A549 (cell line): ENCODE results near the gene CD9. TPM values are rescaled to one million over a fixed set of nuclear protein-coding genes. Genes with fewer than 3 reads are reported as not detected.

ENCODE experiments used
- ATAC-seq, 2 experiments: fragments of 200-7000 bp in 1 of 2; fragments of >200 bp in 1 of 2; cut with Nextera tagmentation in 1 of 2; cut with Tn5 transposase in 1 of 2; 3 replicates each; pipeline versions ENCODE4 v1.8.0 to v1.9.1; 2018 to 2020; ENCODE audit warnings: mild to moderate bottlenecking in 1 of 2, moderate library complexity in 1 of 2
- CTCF ChIA-PET: fragments of 300-600 bp; sonication (Branson Sonifier 250); formaldehyde crosslinking; extraction: SDS; loops from one replicate; lab custom pipeline; 2021; ENCODE audit warnings: antibody characterized with exemption, inconsistent platforms; lab: Yijun Ruan, JAX
- POLR2A ChIA-PET: fragments of 350-600 bp; formaldehyde crosslinking; extraction: SDS; loops from one replicate; lab custom pipeline; 2021; ENCODE audit warnings: antibody characterized with exemption, inconsistent platforms; lab: Yijun Ruan, JAX
- DNase-seq, 2 experiments: peaks; one replicate each; pipeline versions ENCODE4 v3.0.0 to v3.0.0-alpha.2; 2011 to 2016; ENCODE audit warnings: low read depth in 1 of 2, low spot score in 1 of 2
- FAIRE-seq: peaks from 2 replicates; lab custom pipeline; 2011; peaks lifted over from hg19 to GRCh38; lab: Jason Lieb, UNC
- H3K27ac ChIP-seq, 2 experiments: fragments of >200 bp; sonication (Bioruptor Twin); formaldehyde crosslinking; 3 replicates each; pipeline ENCODE4 v1.5.1; 2016 to 2017
- H3K4me1 ChIP-seq: fragments of >200 bp; sonication (Bioruptor Twin); formaldehyde crosslinking; 3 replicates; pipeline ENCODE4 v1.6.1; 2016
- H3K4me2 ChIP-seq: fragments of >200 bp; sonication (Bioruptor Twin); formaldehyde crosslinking; 3 replicates; pipeline ENCODE4 v1.6.1; 2016
- H3K4me3 ChIP-seq: fragments of >200 bp; sonication (Bioruptor Twin); formaldehyde crosslinking; 3 replicates; pipeline ENCODE4 v1.5.1; 2016
- H3K9me3 ChIP-seq: fragments of >200 bp; sonication (Bioruptor Twin); formaldehyde crosslinking; 3 replicates; pipeline ENCODE4 v1.6.1; 2016
- BHLHE40 ChIP-seq: IDR thresholded peaks from 2 replicates; pipeline ENCODE4 v1.6.1; 2012; ENCODE audit warnings: low read depth, low read length, inconsistent platforms
- CBX8 ChIP-seq: fragments of 200-600 bp; sonication (generic); IDR thresholded peaks from 2 replicates; pipeline ENCODE4 v1.6.1; 2016
- CHD2 ChIP-seq: fragments of 150-350 bp; IDR thresholded peaks from 2 replicates; pipeline ENCODE4 v1.6.1; 2014; ENCODE audit warnings: low read length; ENCODE audit not compliant: partially characterized antibody
- FOSB ChIP-seq: fragments of 250-450 bp; sonication (Bioruptor Pico); IDR thresholded peaks from 2 replicates; pipeline ENCODE4 v1.5.0; 2020; ENCODE audit warnings: mild to moderate bottlenecking, moderate library complexity
- HOXA7 ChIP-seq: fragments of 250-450 bp; sonication (Bioruptor Pico); IDR thresholded peaks from 2 replicates; pipeline ENCODE4 v1.5.0; 2020; ENCODE audit warnings: mild to moderate bottlenecking, moderate library complexity
- HOXB13 ChIP-seq: fragments of 250-450 bp; sonication (Bioruptor Pico); IDR thresholded peaks from 2 replicates; pipeline ENCODE4 v1.5.0; 2020; ENCODE audit warnings: low read depth, mild to moderate bottlenecking, moderate library complexity
- MAZ ChIP-seq: fragments of 150-350 bp; IDR thresholded peaks from 2 replicates; pipeline ENCODE4 v1.6.1; 2014; ENCODE audit warnings: antibody characterized with exemption, low read depth, low read length, borderline replicate concordance
- PHF8 ChIP-seq: fragments of 200-600 bp; sonication (generic); IDR thresholded peaks from 2 replicates; pipeline ENCODE4 v1.6.1; 2016; ENCODE audit warnings: low read depth, mild to moderate bottlenecking, antibody characterized with exemption, moderate library complexity, borderline replicate concordance
- POLR2A ChIP-seq: IDR thresholded peaks from 2 replicates; pipeline ENCODE4 v1.6.1; 2012; ENCODE audit warnings: mild to moderate bottlenecking, low read length
- POLR2AphosphoS2 ChIP-seq: conservative IDR thresholded peaks from 2 replicates; pipeline ENCODE4 v1.6.1; 2012; ENCODE audit warnings: low read length, improper control_type of control experiment, inconsistent platforms
- RAD21 ChIP-seq, 2 experiments: fragments of >200 bp in 1 of 2; sonication (Bioruptor Twin) in 1 of 2; formaldehyde crosslinking in 1 of 2; IDR thresholded peaks in 1 of 2; conservative IDR thresholded peaks in 1 of 2; 2 replicates in 1 of 2; 3 replicates in 1 of 2; pipeline ENCODE4 v1.6.1; 2012 to 2018; ENCODE audit warnings: inconsistent platforms in 1 of 2
- RARB ChIP-seq: fragments of 250-450 bp; sonication (Bioruptor Pico); IDR thresholded peaks from 2 replicates; pipeline ENCODE4 v1.8.0; 2021; ENCODE audit warnings: mild to moderate bottlenecking, moderate library complexity
- RCOR1 ChIP-seq: fragments of 150-350 bp; IDR thresholded peaks from 2 replicates; pipeline ENCODE4 v1.6.1; 2014; ENCODE audit warnings: antibody characterized with exemption, low read length, low read depth
- SMC3 ChIP-seq: fragments of >200 bp; sonication (Bioruptor Twin); formaldehyde crosslinking; IDR thresholded peaks from 3 replicates; pipeline ENCODE4 v1.6.1; 2018; ENCODE audit warnings: inconsistent platforms
- TFCP2L1 ChIP-seq: fragments of 250-450 bp; sonication (Bioruptor Pico); IDR thresholded peaks from 2 replicates; pipeline ENCODE4 v1.5.0; 2021; ENCODE audit warnings: mild to moderate bottlenecking
- WGBS: methylation state at CpG from one replicate; pipeline ENCODE4 v1.1.6; 2017; ENCODE audit errors: missing lambda C conversion rate; 5-methylcytosine and 5-hydroxymethylcytosine counted together
- polyA plus RNA-seq, 4 experiments: library from polyadenylated mRNA; depleted of rRNA in 3 of 4; stranded (reverse); fragments of >200 nt; fragmentation: RNase III in 1 of 4; extraction: RNeasy Plus Mini Kit Qiagen cat#74134 plus additional on column Dnase treatment in 1 of 4; gene quantifications; 2 replicates in 3 of 4; 3 replicates in 1 of 4; pipeline ENCODE4 v1.2.3, GENCODE V29; 2011 to 2017
- TF ChIP-seq, protein P1 (sequence below): fragments of 250-450 bp; sonication (Bioruptor Pico); IDR thresholded peaks from 2 replicates; pipeline ENCODE4 v1.5.0; 2020; ENCODE audit warnings: low read depth, mild to moderate bottlenecking, moderate library complexity
- TF ChIP-seq, protein P2 (sequence below): fragments of >200 bp; sonication (Bioruptor Twin); formaldehyde crosslinking; IDR thresholded peaks from 3 replicates; pipeline ENCODE4 v1.5.1; 2016
- TF ChIP-seq, protein P3 (sequence below): fragments of 450-650 bp; IDR thresholded peaks from 2 replicates; pipeline ENCODE4 v1.6.1; 2014; ENCODE audit warnings: antibody characterized with exemption
- TF ChIP-seq, protein P4 (sequence below): IDR thresholded peaks from 2 replicates; pipeline ENCODE4 v1.6.1; 2012

CD9 gene
- polyA plus RNA-seq, 2 of the 4 experiments (the other 2 are of a cell fraction): 116 to 185 TPM

DNA sequence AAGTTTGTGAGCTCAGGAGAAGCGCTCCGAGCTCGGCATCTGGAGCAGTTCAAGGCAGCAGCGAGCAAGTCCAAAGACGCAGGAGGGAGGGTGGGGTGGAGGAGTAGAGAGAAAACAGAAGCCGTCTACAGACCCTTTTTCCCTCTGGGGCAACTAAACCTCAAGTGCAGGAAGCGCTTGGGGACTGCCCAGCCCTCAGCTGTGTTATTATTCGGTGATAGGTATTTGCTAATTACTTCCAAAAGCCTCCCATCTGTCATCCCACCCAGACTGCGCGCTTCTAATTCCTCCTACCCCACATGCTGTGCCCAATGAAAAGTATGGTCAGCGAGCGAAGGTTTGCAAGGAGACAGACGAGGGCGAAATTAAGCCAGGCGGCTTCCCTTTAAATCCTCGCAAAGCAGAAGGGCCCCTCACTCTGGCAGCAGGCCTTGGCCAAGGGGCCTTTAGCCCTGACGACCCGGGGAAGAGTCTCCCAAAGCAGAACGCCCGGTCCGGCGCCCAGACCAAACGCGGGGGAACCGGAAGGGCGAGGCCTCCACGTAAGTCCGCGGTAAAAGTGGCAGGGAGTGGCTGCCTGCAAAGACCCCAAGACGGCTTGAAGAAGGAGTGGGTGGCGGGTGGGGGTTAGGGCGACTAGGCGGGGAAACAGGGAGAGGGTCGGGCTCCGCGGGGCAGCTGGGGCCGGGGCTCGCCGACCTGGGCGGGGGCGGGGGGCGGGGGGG is 507 bp upstream of the CD9 start:
- H3K4me3 ChIP-seq: peak overlapping the region; percentile 65
- H3K27ac ChIP-seq: peak overlapping the region; percentile 73 to 87
- 55% methylated on average over 32 of the region's 42 CpGs for WGBS
- POLR2A ChIA-PET: interaction anchor here (0.8 to 2.1 kb wide), 4 partner anchors 13 to 115 kb away, joined by 3 to 7 read pairs (median 3); no protein-coding TSS in a partner anchor
- 0 out of 6 replicates have a peak, but pooled peaks of 1 of the 2 experiments have one; percentile 12 for ATAC-seq
- H3K4me2 ChIP-seq: peak overlapping the region; percentile 93
- CTCF ChIA-PET: interaction anchor here (0.6 to 32.3 kb wide), 11 partner anchors 10 to 211 kb away, joined by 3 to 529 read pairs (median 7); no protein-coding TSS in a partner anchor
- DNase-seq: peak in 1 of 2 experiments; percentile 51
- no peak for TF ChIP-seq HOXA7 (CRISPR knock-in tag)
- TF ChIP-seq, protein P1, sequence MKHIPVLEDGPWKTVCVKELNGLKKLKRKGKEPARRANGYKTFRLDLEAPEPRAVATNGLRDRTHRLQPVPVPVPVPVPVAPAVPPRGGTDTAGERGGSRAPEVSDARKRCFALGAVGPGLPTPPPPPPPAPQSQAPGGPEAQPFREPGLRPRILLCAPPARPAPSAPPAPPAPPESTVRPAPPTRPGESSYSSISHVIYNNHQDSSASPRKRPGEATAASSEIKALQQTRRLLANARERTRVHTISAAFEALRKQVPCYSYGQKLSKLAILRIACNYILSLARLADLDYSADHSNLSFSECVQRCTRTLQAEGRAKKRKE (CRISPR knock-in tag): 0 out of 2 replicates have a peak, but pooled peaks have one; percentile 34
- no peaks in the 10 kb centered on the region for H3K9me3 ChIP-seq
- no peak for FAIRE-seq
- H3K4me1 ChIP-seq: peaks cover 29% of the 10 kb centered on the region

DNA sequence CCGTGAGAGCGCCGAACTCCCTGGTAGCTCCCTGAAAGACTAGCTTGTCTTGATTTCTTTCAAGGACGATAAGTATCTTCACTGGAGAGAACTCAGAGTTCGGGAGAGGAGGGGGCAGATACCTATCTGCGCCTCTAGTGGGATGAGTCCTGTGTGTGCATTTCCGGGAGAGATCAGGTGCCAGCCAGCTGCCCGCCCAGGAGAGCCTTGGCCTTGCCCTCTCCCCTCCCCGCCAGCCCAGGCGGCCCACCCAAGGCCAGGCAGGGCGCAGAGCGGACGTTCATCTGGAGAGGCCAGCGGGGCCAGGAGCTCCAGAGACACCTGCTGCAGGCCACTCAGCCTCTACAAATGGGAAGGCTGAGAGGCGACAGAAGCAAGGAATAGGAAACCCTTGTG is 1.0 kb downstream of the CD9 start:
- Histone ChIP-seq H3K27ac (peak overlapping the region; percentile 73 to 87), H3K9me3 (no peaks in the 10 kb centered on the region), H3K4me3 (peak overlapping the region; percentile 65)
- FAIRE-seq: no peak
- 34% methylated on average over 10 of the region's 15 CpGs for WGBS
- peak; percentile 67 to 68 for DNase-seq
- ATAC-seq: peak; percentile 77 to 78
- CTCF ChIA-PET: interaction anchor here (0.7 to 32.3 kb wide), 18 partner anchors 9 to 213 kb away, joined by 3 to 529 read pairs (median 5); no protein-coding TSS in a partner anchor
- TF ChIP-seq HOXB13 (CRISPR knock-in tag) (no peak), SMC3 (no peak), CBX8 (no peak), POLR2AphosphoS2 (no peak), CHD2 (no peak), BHLHE40 (no peak), POLR2A (no peak), RARB (CRISPR knock-in tag) (no peak), TFCP2L1 (CRISPR knock-in tag) (no peak), RCOR1 (no peak), RAD21 (conservative IDR thresholded peaks at IDR 0.05 in 1 of 2, IDR thresholded peaks at IDR 0.05 in 1 of 2) (no peak), FOSB (CRISPR knock-in tag) (no peak), MAZ (no peak), PHF8 (no peak)
- TF ChIP-seq, protein P2, sequence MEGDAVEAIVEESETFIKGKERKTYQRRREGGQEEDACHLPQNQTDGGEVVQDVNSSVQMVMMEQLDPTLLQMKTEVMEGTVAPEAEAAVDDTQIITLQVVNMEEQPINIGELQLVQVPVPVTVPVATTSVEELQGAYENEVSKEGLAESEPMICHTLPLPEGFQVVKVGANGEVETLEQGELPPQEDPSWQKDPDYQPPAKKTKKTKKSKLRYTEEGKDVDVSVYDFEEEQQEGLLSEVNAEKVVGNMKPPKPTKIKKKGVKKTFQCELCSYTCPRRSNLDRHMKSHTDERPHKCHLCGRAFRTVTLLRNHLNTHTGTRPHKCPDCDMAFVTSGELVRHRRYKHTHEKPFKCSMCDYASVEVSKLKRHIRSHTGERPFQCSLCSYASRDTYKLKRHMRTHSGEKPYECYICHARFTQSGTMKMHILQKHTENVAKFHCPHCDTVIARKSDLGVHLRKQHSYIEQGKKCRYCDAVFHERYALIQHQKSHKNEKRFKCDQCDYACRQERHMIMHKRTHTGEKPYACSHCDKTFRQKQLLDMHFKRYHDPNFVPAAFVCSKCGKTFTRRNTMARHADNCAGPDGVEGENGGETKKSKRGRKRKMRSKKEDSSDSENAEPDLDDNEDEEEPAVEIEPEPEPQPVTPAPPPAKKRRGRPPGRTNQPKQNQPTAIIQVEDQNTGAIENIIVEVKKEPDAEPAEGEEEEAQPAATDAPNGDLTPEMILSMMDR: no peak
- TF ChIP-seq, protein P3, sequence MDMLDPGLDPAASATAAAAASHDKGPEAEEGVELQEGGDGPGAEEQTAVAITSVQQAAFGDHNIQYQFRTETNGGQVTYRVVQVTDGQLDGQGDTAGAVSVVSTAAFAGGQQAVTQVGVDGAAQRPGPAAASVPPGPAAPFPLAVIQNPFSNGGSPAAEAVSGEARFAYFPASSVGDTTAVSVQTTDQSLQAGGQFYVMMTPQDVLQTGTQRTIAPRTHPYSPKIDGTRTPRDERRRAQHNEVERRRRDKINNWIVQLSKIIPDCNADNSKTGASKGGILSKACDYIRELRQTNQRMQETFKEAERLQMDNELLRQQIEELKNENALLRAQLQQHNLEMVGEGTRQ: no peak; the same call in 1 of the 2 replicates
- TF ChIP-seq, protein P4, sequence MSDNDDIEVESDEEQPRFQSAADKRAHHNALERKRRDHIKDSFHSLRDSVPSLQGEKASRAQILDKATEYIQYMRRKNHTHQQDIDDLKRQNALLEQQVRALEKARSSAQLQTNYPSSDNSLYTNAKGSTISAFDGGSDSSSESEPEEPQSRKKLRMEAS: no peak
- TF ChIP-seq, all 56 proteins: peak for 0
- Histone ChIP-seq H3K4me1 (peaks cover 24% of the 10 kb centered on the region), H3K4me2 (peak overlapping the region; percentile 93)
- POLR2A ChIA-PET: interaction anchor here (1.2 to 2.1 kb wide), 5 partner anchors 14 to 269 kb away, joined by 3 to 7 read pairs (median 3); partner anchors contain the start of gene VAMP1
